HG02571 (cell line): ENCODE measurements around the gene AUTS2.

Source experiments
- ATAC-seq: cut with Tn5 transposase; IDR thresholded peaks from one replicate; pipeline ENCODE4 v1.9.1; 2021; ENCODE audit warnings: mild to moderate bottlenecking, moderate library complexity; ENCODE audit not compliant: unreplicated experiment

The AUTS2 gene

DNA sequence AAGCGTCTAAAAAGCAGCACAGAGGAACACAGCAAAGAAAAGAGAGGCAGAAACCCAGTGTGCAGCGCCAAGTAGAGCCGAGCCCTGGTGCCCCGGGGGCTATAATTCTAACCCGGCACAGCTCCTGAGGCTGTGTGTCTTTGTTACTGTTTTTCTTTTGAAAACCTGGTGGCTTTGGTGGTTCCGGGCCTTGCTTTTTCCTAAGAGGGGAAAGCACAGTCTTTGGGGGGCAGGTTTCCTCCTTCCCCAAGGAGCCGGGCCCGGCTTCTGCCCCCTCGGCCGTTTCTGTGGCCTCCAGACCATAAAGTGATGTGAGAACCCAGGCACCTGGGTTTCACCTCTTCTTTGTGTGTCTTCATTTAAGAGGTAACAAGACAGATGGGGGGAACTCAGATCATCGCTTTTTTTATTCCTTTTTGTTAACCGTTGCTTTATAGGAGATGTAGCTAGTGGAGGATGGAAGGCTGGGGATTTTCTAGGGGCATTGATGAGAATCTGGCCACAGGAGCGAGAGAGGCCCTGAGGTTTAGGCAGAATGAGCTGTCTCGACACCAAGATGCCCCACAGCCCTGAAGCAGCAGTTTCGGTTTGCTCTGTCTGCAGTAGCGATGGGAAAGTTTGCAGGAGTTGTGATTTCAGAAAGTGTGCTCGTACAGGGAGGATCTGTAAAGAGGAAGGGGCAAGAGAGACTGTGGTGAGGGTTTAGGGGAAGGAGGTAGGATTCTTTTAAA lies 1165.9 kb downstream of the AUTS2 start:
- ATAC-seq, result peak; percentile 93

- ATAC-seq, result no peak
Observed at GRCh38 chr7:70764701-70765208, 1166.5 kb downstream of the AUTS2 start.

DNA sequence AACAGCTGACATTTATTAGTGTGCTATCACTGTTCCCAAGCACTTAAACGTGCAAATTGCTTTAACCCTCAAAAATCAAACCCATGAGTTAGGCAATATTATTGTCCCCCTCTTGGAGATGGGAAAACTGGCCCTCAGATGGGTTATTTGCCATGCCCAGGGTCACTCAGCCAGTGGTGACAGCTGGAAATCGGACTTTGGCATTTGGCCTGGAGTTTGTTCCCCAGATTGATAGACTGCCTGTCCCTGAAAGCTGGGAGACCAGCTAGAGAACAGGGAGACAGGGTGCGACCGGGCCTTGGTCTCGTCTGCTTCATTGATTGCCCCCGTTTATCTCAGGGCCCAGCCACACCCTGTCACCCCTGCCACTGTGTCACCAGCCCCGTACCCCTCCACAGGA lies 1167.4 kb downstream of the AUTS2 start:
- ATAC-seq, result no peak

- ATAC-seq, result no peak
Observed at GRCh38 chr7:70766109-70766508, 1167.8 kb downstream of the AUTS2 start.

GRCh38 chr7:70766694-70767093 lies 1168.4 kb downstream of the AUTS2 start:
- no peak for ATAC-seq

GRCh38 chr7:70770154-70770553 lies 1171.9 kb downstream of the AUTS2 start:
- ATAC-seq, result no peak

- ATAC-seq, result no peak
Observed at GRCh38 chr7:70771451-70771850, 1173.2 kb downstream of the AUTS2 start.

DNA sequence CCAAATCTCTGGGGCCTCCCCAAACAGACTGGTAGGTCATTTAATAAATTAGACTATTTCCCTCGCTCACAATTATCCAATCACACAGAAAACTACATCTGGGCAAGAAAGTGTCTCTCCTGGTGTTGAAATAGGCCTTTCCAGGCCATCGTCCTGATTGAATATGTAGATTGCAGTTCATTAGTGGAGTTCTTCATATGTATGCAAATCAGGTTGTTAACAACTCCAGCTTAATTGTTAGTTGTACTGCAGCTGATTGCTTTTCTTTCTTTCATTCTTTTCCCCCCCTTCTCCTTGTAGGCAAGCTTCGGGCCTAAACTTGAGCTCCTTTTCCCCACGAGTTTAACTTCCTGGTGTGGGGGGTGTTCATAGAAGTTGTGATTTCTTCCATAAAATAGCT lies 1174.6 kb downstream of the AUTS2 start:
- ATAC-seq, result no peak

DNA sequence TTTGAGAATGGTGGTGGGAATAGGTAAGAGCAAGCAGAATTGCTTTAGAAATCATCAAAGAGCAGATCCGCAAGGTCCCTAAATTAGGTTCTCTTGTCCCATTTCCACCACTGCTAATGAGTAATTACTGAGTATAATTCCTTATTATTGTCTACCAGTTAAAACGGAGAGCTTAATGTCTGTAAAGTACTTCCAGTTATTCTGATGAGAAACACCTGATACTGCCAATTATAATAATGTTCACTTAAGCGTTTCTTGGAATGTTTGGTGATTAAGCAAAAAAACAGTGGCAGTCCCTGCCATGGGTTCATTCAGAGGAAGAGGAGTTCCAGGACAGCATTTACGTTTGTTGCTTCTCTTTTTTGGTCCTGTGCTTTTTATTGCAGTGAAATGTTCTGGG lies 1175.1 kb downstream of the AUTS2 start:
- ATAC-seq, result no peak

GRCh38 chr7:70774950-70775527 lies 1176.8 kb downstream of the AUTS2 start:
- no peak for ATAC-seq

- ATAC-seq, result no peak
Observed at GRCh38 chr7:70775570-70776156, 1177.4 kb downstream of the AUTS2 start.

DNA sequence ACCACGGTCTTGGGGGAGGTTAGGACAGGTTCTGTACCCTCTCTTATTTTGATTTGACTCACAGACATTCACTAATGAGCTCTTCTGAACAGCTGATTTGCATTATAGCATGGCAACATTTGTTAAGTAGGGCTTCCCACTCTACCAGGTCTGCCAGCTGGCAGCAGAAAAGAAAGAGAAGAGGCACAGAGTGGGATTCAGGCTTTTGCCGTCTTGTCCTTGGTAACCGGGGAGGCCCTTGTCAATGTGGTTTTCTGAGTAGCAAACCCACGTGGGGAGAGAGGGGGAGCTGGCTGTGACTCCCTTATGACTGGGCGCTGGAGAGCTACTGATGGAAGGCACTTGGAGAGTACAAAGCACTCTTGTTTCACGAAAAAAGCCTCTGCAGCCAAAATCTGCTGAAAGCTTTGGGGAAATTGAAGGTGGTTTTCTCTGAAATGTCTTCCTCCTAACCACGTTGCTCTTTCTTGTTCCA lies 1178.4 kb downstream of the AUTS2 start:
- ATAC-seq, result no peak

- no peak for ATAC-seq
Observed at GRCh38 chr7:70777251-70777650, 1179.0 kb downstream of the AUTS2 start.

- no peak for ATAC-seq
Observed at GRCh38 chr7:70778585-70778984, 1180.3 kb downstream of the AUTS2 start.

DNA sequence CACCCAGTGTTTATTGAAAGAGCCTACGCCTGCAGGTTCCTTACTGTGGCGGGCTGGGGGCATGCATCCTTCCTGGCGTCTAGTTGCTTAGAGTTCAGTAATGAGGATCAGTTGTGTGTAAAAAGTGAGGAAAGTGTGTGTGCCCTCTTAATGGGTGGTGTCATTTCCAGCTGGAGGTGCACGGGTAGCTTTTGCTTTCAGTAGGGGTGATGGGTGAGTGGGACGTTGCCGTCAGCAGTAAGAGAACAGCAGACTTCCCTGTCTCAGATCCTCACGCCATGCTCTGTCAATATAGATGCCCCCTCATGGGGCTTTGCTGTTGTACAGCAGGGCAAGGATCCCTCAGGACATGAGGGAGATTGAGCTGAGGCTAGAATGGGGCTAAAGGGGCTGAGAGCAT lies 1181.0 kb downstream of the AUTS2 start:
- ATAC-seq, result no peak

DNA sequence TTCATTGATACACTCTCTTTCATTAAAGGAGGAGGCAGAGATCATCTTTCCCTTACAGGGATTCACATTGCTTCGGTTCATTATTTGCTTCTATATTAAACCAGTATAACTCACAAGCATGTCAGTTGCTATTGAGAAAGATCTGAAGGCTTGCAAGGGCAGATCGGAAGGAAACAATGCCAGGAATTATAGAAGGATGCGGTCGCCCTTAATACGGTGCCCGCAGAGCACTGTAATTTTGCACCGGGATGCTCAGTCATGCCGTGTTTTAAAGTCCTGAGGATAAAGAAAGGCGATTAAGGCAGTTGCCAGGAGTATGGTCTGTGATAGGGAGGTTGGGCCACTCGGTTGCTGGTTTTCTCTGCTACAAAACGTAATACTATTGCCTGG lies 1183.6 kb downstream of the AUTS2 start:
- ATAC-seq, result no peak

DNA sequence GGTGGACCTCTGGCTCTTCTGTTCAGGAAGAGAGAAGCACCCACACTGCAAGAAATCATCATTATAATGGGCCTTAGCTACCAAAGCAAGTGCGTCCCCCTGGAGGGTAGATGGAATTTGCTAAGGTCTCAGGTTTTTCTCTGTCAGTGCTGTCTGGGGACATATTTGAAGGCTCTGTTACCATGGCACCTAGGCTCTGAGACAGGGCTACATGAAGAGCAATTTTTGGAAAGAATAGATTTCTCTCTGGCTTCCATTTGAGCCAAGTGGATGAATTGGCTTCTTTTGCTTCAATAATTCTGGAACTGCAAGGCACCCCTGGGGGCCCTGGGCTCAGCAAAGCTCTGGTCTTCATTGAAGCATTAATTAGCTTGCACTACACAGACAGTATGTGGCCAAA lies 1184.5 kb downstream of the AUTS2 start:
- no peak for ATAC-seq

GRCh38 chr7:70785427-70785826 lies 1187.2 kb downstream of the AUTS2 start:
- ATAC-seq, result no peak

- no peak for ATAC-seq
Observed at GRCh38 chr7:70786076-70786475, 1187.8 kb downstream of the AUTS2 start.

- ATAC-seq, result no peak
Observed at GRCh38 chr7:70787286-70787685, 1189.0 kb downstream of the AUTS2 start.

GRCh38 chr7:70787771-70788170 lies 1189.5 kb downstream of the AUTS2 start:
- ATAC-seq, result no peak

DNA sequence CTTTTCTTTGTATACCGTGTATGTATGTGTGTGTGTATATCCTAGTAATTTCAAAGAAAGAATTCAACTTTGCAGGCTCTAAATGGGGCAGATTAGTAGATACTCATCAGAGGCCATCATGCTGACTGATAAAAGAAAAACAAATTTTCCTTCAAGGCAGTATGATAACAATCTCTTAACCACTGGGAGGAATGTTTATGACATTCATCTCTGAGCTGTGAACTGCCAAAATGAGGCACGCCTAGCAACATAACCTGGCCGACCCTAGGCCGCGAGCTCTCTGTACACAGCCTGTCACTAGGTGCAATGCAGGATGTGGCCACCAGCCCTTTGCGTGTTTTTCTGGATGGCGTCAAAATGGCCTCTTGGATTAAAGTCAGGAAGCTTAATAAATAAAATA lies 1190.0 kb downstream of the AUTS2 start:
- ATAC-seq, result no peak
